Kasumi-1 (cell line): Measurements from ENCODE around the gene NKAPL.

Experiments
- DNase-seq, 2 experiments: peaks; one replicate each; lab custom pipeline; 2025; lab: John Stamatoyannopoulos, UW

Gene NKAPL

DNA sequence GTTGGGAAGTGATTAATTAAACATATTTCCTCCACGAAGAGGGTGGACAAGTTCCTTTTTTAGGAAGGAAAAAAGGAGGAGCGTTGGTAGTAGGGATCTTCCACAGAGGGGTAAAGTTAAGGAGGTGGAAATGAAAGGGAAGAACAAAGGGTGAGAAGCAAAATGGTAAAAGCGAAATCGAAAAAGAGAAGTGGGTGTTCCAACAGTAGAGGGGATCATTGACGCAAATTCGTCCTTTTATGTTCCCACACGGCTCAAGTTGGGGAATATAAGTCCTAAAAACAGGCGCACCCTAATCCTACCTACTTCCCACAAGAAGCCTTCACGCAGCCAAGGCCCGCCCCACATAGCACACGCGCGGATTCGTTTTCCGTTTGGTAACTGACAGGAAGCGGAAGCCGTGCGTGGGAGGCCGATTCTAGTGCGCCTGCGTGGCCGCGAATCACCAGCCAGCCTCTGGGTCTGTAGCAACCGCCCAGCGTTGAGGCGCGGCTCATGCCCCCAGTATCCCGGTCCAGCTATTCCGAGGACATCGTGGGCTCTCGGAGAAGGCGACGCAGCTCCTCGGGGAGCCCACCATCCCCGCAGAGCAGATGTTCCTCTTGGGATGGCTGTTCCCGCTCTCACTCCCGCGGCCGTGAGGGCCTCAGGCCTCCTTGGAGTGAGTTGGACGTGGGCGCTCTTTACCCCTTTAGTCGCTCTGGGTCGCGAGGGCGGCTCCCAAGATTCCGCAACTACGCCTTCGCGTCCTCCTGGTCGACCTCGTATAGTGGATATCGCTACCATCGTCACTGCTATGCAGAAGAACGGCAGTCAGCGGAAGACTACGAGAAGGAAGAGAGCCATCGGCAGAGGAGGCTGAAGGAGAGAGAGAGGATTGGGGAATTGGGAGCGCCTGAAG lies at the start of gene NKAPL:
Gene NKAPL (plus strand): TSS at position 421 of the 901 bp plus-strand sequence. CDS start 75 bp downstream, at position 496.
- DNase-seq, result no peak

- DNase-seq, result no peak
Observed at GRCh38 chr6:28209753-28210535, 49.2 kb upstream of the NKAPL start.

DNA sequence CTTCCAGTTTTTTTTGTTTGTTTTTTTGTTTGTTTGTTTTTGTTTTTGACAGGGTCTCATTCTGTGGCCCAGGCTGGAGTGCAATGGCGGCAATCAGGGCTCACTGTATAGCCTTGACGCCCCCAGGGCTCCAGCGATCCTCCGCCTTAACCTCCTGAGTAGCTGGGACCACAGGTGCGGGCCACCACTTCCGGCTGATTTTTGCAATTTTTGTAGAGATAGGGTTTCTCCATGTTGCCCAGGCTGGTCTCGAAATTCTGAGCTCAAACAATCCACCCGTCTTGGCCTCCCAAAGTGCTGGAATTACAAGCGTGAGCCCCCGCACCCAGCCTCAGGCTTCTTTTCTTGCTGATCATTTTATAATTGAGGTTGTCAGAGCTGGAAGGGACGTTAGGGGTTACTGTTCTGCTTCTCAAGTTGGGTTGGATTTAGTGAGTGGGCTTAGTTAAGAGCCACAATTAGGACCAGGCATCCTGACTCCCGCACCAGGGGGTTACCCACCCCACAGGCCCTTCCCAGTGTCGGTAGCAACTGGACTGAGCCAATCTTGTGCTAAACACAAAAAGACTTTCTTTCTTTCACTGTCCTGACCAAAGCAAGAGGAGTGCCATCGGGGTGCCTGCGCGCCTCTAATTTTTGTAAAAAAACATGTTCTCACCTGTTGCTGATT lies 47.1 kb upstream of the NKAPL start:
- DNase-seq, result peak in 1 of 2 experiments; percentile 43

- DNase-seq, result peak; percentile 83 to 84
Observed at GRCh38 chr6:28212510-28213212, 46.4 kb upstream of the NKAPL start.

DNA sequence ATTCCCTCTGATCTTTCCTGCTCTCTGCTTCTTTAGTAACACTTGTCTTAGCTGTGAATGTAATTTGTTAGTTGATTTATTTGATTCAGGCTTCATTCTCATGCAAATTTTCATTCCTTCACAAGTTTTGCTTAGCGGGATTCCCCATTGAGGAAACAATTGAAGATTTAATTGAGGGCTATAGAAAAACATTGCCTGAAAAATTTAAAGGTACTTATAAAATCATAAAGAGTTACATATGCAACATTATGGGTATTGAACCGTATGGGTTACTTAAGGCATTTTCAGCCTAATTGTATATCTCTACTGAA lies 45.9 kb upstream of the NKAPL start:
- DNase-seq, result no peak

DNA sequence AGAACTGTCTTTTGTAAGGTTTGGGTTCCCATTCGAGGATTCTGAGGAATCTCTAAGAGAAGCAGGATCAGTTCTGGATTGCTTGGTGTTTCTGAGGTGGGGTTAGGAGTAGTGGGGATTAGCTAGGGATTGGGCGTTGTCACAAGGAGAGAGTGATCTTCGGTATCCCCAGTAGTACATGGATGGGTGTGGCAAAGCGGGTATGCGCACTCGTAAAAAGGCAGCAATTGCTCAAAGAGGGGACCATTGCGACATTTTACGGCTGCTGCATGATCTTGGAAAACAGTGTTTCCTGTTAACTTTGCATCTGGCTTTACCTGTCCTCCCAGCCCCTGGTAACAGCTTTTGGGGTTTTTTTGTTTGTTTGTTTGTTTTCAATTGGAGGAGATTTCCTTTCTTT lies 43.7 kb upstream of the NKAPL start:
- DNase-seq, result no peak

DNA sequence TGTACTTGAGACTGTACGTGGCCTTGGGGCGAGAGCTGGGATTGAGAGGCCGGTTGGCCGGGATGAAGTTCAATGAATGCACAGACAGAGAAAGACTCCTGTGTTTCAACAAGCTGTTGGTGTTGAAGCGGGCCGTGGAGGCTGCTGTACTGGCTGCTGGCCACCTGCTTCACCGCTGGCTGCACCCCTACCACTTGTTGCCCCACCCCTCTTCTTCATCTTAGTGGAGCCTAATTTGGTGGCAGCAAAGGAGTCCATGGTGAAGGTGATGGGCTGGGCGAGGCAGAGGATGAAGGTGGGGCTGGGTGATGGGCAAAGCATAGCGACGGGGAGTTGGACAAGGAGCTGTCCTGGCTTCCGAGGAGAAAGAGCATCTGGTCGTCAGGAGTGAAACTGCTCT lies 41.2 kb upstream of the NKAPL start:
- no peak for DNase-seq

GRCh38 chr6:28218312-28219248 lies 40.5 kb upstream of the NKAPL start:
- peak; percentile 68 to 74 for DNase-seq

GRCh38 chr6:28220257-28221133 lies 38.6 kb upstream of the NKAPL start:
- DNase-seq, result peak in 1 of 2 experiments; percentile 24

DNA sequence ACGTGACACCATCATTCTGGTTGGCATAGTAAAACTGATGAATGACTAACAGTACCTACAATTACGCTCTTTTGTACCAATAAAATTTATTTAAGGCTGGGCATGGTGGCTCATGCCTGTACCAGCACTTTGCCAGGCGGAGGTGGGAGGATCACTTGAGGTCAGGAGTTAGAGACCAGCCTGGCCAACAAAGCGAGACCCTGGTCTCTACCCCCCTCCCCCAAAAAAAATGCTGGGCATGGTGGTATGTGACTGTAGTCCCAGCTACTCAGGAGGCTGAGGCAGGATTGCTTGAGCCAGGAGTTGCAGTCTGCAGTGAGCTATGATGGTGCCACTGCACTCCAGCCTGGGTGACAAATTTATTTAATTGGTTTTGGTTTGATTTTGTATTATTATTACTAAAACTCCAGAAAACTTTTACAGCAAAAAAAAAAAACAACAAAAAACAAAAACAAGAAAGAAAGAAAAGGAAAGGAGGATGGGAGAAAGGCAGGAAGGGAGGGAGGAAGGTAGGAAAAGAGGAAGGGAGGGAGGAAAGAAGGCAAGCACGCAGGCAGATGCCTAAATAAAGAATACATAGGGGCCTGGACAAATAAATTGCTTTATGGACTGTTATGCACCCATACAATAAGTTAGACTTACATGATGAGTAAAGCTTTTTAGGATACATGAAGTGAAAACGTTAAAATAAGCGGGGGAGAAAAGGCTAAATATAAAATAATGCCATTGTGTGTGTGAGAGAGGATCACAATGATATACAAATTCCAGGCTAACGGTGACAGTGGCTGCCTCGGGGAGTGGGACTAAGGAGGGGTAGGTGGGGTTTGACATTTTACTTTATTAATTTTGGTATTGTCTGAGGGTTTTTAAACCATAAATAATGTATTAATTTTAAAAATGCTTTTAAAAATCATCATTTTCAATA lies 34.7 kb upstream of the NKAPL start:
- peak in 1 of 2 experiments; percentile 15 for DNase-seq

GRCh38 chr6:28225056-28225834 lies 33.9 kb upstream of the NKAPL start, which contains the start of gene ZSCAN9:
Gene ZSCAN9, plus strand, starts transcription at chr6:28225275. Its CDS starts 1,810 bp downstream, at chr6:28227085.
- peak; percentile 67 to 79 for DNase-seq

DNA sequence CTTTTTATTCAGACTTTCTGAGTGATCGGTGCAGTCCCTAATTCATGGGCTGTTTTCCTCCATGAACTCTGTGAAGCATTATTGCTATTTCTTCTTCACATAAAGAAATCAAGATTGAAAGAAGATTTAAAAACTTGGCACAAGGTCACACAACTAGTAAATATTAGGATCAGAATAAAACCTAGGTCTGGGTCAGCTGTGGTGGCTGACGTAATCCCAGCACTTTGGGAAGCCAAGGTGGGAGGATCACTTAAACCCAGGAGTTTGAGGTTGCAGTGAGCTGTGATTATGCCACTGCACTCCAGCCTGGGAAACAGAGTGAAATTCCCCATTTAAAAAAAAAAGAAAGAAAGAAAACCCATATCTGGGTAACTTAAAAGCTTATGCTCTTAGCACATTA lies 32.6 kb upstream of the NKAPL start:
- DNase-seq, result no peak

- no peak for DNase-seq
Observed at GRCh38 chr6:28232785-28233184, 26.3 kb upstream of the NKAPL start.

DNA sequence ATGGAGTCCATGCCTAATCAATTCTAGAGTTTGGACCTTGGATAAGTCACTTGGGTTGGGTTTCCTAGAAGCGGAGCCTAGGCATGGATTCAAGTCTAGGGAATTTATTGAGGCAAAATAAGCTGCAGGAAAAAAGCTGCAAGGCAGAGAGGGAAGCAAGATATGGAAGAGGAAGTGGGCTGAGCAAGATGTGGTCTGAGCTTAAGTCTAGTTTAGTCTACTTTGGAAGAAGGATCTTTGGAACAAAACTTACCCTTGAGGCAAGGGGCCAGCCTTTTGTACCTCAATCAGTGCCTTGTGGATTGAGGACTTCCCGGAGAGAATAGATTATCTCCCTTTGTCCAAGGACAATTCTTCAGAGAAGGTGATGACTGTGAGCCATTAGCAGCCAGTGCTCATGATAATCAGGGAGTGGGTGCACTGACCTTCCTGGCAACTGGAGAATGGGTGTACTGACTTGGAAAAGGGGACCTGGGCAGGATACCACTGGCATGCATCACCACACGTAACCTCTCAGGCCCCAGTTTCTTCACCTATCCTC lies 23.1 kb upstream of the NKAPL start:
- peak; percentile 52 to 53 for DNase-seq

DNA sequence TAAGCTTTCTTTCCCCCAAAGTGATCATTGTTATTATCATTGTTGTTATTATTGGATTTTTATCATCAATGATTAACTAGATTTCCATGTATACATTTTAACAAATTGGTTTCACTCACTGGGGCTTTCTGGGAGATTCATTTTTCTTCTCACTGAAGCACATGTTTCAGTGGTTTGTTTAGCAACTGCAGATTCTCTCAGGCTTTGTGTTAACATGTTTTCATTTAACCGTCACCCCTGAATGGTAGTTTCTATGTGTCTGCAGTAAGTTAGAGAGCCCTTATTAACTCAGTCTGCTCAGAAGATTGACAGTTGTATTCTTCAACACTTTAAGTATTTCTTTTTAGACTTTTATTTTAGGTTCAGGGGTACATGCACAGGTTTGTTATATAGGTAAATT lies 19.5 kb upstream of the NKAPL start:
- no peak for DNase-seq

- DNase-seq, result no peak
Observed at GRCh38 chr6:28240471-28240870, 18.6 kb upstream of the NKAPL start.

GRCh38 chr6:28243946-28244345 lies 15.2 kb upstream of the NKAPL start:
- no peak for DNase-seq
